T-helper 1 cell (primary cell): Measurements from ENCODE around the gene MRPL36.

Source experiments
- DNase-seq, 5 donors: peaks; one replicate each; pipeline ENCODE4 v3.0.0-alpha.2; 2012 to 2020

Gene MRPL36

DNA sequence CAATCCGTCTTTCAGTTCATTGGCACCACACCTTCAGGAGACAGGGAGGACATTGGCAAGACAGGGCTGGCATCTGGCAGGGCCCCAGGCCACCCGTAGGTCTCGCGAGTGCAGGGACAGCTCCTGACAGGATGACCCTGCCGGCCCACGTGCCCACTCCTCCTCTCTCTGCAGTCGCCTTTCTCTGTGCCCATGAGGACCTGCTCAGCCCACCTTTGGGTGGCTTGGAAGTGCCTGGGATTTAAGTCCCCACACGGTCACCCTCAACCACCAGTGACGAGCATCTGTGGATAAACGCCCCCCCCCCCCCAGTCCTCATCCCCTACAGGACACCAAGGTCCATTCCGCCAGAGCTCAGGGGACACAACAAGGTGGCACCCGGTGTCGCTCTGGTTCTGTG lies 4.1 kb downstream of the MRPL36 start:
- DNase-seq, result no peak

DNA sequence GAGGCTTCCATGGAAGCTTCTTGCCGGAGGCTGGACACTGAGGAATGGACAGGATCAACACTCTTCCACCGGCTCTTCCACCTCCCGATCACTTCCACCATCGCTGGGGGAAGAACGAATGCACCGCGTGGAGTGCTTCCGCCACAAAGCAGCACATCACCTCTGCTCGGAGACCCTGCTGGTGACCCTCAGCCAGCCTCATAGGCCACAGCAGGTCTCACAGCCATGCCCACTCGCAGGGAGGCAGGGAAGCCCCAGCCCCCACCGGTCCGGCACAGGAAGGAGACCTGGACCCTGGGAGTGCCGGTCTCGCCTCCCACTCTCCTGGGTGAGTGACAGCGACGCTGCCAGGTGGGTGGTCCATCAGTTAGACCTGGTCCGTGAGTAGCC lies 4.7 kb downstream of the MRPL36 start:
- DNase-seq, result no peak

DNA sequence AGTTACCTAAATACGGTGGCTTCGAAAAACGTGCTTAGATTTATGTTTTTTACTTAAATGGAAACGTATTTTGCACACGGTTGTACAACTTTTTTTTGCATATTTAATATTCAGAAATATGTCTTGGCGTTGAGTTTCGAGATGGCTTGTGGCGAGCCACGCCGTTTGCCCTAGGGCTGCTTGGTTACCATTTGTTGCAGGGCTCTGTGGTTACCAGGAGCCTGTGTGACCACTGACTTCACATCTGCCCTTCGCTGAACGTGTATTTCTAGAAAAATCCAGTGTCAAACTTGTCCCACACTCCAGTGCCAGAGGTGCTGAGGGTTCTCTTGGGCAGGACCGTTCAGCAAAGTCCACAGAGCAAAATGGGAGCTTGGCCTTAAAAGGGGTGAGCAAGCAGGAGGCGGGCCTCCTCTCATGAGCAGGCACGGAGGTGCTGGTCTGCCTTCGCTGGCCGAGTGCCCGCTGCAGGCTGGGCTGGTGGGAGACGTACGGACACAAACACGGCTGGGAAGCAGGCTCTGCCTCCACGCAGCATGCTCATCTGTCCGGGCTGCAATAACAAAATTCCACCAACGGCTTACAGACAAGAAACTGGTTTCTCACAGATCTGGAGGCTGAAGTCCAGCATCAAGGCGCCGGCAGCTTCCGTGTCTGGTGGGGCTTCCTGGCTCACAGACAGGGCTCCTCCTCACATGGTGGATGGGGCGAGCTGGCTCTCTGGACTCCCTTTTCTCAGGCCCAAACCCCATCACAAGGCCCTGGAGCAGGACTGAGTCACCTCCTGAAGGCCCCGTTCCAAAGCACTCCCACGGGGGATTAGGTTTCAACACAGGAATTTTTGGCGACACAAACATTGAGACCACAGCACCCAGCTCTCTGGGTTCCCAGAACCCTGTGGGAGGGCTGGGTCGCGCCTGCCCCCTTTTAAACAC lies 5.4 kb downstream of the MRPL36 start:
- DNase-seq, result no peak

DNA sequence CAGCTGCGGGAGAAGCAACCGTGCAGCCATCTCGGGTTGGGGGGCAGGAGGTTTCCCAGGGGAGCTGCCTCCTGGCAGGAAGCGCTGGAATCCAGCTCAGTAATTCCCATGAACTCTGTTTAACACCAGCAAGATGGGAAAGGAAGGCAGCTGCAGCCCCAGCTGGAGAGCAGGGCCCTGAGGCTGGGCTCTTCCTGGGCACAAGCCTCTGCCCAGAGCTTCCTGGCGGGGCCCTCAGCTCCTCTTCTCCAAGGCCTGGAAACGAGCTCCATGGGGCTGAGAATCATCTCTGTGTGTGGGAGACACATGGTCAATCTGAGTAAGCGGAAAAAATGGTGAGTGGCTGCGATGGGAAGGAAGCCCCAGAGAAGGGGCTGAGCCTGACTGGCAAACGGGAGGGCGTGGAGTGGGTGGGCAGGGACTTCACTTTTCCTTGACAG lies 6.3 kb downstream of the MRPL36 start:
- peak in 1 of 5 donors; percentile 18 for DNase-seq

DNA sequence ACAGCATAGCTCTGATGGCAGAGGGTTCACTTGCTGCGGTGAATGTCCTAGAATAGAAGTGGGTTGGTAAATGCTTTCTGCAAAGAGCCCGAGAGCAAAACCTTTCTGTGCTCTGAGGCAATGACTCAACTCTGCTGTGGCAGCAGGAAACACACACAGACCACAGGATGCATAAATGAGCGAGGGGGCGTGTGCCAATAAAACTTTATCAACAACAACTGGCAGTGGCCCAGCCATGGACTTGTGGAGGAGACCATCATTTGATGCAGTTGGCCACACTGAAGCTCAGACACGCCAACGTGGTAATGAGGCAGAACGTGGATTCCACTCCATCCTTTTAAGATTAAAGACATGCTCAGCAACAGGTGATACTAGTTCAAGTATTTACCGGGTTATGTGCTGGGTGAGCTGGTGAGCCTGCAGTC lies 6.8 kb downstream of the MRPL36 start:
- peak in 4 of 5 donors; percentile 37 to 97 (median 52) for DNase-seq

DNA sequence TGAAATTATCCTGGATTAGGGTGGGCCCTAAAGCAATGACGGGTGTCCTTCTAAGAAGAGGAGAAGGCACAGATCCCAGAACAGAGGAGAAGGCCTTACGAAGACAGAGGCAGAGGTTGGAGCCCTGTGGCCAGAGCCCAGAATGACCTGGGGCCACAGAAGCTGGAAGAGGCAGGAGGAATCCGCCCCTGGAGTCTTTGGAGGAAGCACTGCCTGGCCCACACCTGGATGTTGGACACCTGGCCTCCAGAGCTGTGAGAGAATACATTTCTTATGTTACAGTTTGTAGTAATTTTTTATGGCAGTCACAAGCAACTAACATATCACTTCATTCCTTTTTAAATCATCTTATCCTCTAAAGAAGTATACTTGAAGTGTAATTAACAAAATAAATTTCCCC lies 8.5 kb downstream of the MRPL36 start:
- no peak for DNase-seq

DNA sequence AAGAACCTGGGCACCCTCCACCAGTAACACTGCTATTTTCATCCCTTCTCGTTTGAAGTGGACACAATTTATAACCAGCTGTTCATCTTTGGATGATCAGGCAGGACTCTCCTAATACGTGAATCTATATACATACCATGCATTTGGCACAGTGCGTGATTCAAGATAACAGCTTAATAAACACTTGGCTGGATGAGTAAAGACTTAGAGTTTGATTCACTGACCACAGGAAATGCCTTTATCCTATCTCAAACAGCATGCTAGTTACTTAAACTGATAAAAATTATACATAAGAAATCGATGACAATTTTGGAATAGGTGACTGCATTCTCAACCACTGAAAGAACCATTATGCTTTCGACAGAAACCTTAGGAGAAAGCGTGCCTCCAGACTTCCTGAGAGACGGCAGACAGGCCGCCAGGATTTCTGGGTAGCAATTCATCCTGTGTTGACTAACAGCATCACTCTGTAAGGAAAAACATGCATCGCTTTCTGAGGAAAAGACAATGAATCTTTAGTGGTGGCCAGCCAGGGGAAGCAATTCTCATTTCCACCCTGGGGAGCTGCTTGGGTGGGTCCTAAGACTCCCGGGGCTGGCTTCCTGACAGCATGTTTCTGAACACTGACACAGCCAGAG lies 9.7 kb downstream of the MRPL36 start:
- no peak for DNase-seq

DNA sequence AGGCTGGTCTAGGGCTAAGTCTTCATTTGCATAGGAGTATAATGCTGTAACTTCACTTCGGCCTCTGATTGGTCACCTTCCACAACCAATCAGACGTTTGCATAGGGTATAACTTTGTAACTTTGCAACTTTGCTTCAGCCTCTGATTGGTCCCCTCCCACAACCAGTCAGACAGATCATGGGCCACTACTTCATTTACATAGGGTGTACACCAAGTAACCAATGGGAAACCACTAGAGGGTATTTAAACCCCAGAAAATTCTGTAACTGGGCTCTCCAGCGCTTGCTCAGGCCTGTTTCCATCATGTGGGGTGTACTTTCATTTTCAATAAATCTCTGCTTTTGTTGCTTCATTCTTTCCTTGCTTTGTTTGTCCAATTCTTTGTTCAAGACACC lies 10.2 kb downstream of the MRPL36 start:
- DNase-seq, result peak in 1 of 5 donors; percentile 62

DNA sequence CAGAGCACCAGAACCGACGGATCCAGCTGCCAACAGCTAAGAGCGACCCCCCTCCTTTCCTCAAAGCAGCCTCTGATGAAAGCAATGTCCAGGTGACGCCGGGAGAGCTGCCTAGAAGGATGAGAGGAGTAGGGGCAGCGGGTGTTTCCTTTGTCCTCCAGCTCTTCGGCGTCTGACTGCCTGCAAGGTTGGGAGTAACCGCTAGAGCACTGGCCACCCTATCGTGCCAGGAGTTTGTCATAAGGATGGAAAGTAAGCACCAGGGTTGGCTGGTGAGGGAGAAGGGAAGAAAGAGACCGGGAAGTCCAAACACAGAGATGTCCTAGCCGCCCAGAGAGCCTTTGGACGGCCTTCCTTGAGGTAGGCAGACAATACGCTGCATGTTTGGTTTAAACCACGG lies 10.8 kb downstream of the MRPL36 start:
- DNase-seq, result no peak

DNA sequence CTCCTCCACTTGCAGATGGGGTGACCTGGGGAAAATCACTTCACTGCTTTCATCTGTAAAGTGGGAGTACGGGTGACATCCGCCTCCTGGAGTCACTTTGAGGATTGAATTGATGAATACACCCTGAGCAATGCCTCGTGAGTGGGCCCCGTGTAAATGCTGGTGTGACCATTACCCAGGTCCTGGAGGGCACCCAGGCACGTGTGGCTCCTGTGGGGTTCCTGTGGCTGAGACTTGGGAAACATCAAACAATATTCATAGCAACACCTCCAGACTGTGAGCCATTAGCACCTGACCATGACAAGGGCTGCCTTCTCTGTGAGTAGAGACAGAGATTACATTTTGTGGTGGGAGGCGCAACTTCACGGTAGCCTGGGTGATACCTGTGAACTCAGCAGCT lies 11.4 kb downstream of the MRPL36 start:
- DNase-seq, result no peak

DNA sequence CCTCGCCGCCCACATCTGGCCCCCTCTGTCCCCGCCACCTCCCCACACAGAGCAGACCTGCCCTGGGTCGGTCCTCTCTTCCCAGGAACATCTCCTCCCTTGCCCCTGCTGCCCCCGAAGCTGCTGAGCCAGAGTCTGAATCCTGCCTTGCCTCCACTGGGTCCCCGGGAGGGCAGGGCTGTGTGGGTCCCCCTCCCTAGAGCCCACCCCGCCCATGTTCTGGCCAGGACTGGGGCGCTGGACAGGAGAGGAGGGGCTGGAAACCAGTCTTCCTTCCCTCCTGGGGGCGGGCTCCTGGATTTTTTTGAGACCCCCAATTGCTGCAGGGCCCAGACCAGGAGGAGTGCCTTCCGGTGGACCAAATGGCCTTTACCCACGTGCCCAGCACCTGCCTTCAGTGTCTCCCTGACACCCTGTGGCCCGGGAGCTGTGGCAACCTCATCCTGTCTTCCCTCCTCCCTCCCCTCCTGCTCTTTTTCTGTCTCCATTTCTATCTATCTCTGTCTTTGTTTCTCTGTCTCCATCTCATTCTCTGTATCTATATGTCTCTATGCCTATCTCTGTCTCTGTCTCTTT lies 12.1 kb downstream of the MRPL36 start:
- no peak for DNase-seq

DNA sequence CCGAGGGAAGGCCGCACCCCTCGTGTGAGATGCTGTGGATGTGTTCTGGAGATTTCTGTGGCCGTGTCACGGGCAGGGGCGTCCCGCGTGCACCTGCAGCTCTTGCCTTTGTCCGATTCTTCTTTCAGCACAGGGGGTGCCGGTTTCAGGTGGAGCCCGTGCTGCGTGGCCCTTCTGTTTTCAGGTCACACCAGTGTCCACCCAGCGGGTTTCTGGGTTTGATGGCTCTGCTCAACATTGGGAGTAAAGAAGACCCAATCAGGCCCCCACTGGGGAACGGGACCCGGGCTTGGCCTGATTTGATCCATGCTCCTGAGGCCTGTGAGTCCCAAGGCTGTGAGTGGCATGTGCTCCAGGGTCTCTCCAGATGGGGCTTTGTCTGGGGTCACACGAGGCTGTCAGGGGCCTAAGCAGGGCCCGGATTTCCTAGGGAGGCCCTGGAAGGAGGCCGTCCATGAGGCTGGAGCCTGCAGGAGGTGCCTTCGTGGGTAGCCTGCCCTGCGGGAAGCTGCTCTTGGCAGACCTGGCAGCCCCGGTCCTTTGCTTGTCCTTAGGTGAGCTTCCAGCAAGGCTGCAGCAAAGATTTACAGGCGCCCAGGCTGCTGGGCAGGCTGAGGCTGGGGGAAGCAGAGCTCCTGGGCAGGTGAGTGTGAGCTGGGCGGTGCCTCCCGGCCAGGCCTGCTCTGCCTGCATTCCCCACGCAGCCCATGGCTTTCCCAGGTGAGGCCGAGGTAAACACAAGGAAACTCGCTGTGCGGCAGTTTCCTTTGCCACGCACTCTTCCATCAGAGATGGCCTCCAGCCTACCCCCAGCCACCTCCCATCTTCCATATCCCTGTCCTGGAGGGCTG lies 12.8 kb downstream of the MRPL36 start:
- DNase-seq, result no peak

DNA sequence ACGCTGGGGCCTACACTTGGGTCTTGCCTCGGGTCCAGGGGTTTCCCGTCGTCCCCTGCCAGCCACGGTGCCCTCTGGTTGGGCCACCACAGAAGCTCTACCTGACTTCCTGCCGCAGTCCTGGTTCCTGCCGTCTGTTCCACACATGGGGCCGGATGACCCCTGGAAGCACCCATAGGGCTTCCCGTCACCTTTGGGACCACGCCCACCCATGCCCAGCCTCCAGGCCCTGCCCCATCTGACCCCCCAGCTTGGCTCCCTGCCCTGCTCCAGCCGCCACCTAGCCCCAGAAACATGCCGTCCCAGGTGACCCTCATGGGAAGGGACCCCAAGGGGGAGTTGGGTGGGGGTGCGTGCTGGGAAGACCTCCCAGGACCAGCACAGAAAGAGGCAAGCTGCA lies 13.7 kb downstream of the MRPL36 start:
- no peak for DNase-seq

DNA sequence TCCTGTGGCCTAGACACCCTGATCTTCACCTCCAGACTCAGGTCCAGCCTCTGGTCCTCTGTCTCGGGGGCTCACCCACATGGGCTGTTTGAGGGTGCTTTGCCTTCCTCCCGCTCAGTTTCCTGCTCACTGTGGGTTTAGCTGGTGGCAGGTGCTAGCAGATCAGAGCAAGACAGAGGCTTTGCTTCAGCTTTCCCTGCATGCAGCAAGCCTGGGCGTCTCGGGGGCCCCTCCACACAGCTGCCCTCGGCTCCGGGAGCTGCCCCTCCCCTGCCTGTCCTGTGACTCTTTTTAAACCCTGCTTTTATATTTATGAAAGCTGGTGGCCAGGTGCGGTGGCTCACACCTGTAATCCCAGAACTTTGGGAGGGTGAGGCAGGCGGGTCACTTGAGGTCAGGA lies 14.6 kb downstream of the MRPL36 start:
- DNase-seq, result peak in 1 of 5 donors; percentile 0

DNA sequence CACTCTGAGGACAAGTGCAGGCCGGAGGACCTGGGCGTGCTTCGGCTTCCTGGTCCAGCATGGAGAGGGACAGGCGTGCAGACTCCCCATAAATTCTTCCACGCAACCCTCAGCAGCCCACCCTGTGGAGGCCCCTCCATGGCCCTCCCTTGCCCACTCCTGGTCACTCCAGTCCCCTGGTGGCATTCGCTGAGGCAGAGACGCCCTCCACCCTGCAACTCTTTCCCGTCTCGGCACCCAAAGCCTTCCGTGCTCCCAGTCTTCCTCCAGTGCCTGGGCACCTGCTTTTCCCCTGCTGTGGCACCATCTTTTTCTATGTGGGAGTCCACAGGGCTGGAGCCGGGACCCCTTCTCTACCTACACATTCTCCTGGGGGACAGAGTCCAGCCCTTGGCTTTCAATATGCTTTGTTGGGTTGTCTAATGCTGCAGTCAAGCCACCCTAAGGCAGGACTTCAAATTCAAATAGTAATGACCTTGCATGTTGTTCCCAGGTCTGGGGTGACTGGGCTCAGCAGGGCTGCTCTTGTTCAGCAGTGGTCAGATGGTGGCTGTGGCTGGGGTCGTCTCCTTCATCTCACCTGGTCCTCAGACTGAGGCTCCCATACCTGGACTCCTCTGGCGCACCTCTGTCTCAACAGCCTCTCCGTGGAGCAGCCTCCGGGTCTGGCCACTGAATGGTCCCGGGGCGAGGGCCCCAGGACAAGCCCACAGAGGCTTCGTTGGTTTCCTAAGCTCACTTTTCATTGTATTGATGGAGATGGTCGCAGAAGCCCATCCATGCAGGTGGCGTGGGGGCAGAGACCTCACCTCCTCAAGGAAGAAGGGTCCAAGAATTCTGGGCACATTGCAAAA lies 15.2 kb downstream of the MRPL36 start:
- peak in 1 of 5 donors; percentile 4 for DNase-seq

DNA sequence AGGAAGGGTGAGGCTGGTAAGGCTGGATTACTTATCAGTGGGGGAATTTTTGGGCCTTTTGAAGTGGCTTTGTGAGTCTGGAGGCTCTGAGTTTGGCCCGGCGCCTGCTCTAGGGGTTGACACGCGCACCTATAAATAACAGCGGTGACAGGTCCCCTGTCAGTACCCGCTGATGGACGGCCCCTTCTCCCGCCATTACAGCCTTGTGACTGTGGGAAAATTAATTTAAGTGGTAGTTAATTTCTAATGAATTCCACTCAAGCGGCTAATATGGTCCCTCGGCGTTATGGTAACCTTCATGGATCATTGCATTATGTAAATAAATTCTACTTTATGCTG lies 16.5 kb downstream of the MRPL36 start:
- DNase-seq, result no peak

DNA sequence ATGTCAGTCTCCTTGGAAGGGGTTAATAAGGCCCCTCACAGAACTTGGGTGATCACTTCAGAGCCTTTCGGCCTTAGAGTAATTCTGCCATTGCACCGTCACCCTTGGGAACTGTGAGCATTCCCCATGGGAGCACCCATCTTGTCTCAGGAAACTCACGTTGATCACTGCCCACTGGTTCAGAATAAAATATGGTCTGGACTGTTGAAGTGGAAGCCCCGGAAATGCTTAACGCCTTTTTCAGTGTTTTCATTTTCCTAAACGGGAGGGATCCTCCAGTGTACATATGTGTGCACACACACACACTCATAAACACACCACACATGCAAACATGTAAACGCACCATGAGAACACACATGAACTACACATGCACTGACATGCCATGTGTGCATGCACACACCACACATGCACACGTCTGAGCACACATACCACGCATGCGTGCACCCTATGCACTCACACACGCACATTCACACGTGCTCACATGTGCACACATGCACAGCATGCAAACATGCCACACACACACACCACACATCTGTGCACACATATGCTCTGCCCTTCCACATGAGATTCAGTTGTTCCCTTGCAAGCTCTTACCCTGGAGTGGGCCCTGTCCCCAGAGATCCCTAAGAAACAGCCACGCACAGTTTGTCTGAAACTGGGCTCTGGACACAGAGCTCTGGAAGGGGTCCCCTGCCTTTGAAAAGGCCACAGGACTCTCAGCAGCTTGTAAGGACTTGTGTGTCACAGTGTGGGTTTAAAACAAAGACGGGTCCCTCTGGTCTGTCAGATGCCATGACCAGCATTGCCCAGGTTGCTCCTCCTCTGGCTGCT lies 17.0 kb downstream of the MRPL36 start:
- no peak for DNase-seq

DNA sequence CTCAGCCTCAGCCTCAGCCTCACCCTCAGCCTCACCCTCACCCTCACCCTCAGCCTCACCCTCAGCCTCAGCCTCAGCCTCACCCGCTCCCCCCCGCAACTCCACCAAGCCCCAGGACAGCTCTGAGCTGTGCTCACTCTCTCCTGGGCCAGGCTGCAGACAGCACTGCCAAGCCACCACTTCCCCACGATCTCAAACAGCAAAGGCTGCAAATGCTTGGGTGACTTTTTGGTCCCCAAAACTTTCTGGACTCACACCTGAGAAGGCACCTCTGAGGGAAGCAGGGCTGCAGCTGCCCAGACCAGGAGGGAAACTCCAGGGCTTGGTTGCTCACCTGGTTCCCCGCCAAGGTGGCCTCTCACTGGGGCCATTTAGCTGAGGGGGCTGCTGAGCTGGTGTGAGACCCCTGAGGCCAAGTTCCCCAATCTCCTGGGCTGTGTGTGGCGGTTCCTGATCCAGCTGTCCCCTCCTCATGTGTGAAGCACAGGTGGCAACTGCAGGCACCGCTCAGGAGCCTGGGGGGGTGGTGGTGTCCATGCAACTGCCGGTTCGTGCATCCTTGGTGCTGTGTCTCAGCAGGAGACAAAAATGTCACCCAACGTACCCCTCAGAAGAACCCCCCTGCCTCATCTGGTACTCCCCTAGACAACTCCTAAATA lies 17.8 kb downstream of the MRPL36 start:
- DNase-seq, result no peak

DNA sequence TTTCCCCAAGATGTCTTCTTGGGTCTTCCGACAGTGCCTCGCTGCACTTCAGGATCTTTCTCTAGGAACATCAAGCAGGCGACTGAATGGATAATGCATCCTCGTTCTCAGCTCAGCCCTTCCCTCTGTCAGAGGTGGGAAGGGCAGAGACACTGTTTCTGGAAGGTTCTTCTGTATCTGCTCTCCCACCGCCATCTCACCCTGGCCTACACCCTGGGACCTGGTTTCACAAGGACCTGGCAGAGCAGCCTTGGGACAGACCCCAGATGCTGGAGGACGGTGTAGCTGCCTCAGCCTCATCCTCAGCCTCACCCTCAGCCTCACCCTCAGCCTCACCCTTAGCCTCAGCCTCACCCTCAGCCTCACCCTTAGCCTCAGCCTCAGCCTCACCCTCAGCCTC lies 18.5 kb downstream of the MRPL36 start:
- DNase-seq, result no peak

DNA sequence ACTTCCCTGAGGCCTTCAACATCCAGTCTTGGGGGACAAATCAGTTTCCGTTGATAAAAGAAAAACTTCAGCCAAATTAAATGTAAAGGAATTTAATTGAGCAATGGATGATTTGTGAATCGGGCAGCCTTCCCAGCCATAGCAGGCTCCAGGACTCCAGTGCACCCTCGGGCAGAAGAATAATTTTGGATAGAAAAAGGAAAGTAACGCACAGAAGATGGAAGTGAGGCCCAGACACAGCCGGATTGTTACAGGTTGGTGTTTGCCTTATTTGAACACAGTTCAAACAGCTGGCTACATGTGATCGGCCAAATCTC lies 19.1 kb downstream of the MRPL36 start:
- no peak for DNase-seq
